HG03432 (cell line): ENCODE measurements around the gene BACE1.

Source experiments
- ATAC-seq: cut with Tn5 transposase; IDR thresholded peaks from one replicate; pipeline ENCODE4 v1.9.1; 2021; ENCODE audit warnings: mild to moderate bottlenecking, moderate library complexity; ENCODE audit not compliant: unreplicated experiment

The BACE1 gene

GRCh38 chr11:117313091-117313490 is 3.0 kb downstream of the BACE1 start:
- ATAC-seq, result no peak

DNA sequence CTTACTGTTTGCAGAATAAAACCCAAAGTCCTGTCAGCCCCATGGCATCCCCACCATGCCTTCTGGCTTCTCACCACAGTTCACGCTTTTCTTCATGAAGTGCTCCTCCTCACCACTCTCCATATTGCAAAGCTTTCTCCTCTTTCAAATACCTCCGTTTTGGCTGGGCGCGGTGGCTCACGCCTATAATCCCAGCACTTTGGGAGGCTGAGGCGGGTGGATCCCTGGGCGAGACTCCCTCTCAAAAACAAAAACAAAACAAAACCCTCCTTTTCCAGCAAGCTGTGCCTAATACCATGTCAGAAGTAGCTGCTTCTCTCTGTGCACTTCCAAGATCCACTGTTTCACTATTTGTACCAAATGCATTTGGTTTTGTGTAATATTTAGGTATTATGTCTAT is 6.7 kb downstream of the BACE1 start:
- no peak for ATAC-seq

GRCh38 chr11:117305145-117305544 is 10.9 kb downstream of the BACE1 start:
- no peak for ATAC-seq

DNA sequence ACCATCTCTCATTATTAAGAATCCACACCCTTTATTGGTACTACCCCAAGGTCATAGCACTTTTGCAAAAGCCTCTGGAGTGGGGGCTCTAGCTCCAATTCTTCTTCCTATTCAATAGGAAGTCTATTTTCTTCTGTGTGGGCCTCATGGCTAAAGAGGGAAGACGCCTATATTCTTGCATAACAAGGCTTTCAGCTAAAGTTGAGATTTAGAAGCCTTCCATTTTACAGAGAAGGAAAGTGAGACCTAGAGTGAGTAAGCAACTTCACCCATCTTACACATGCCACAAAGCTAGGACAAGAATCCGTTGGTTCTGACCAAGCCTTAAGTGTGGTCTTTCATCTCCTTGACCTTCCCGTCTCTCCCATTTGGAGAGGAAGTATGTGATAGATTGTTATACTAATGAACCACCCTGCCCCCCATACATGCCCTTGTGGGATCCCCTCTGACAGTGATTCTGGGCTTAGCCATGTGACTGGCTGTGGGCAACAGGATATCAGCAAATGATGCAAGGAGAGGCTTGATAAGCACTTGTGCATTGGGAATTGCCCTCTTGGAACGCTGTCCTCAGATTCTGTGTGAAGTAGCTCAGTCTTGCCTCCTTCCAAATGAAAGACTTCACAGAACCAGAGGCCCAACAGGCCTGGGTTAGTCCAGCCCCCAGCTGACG is 12.3 kb downstream of the BACE1 start:
- no peak for ATAC-seq

- no peak for ATAC-seq
Measured at GRCh38 chr11:117303101-117303500, 13.0 kb downstream of the BACE1 start.

DNA sequence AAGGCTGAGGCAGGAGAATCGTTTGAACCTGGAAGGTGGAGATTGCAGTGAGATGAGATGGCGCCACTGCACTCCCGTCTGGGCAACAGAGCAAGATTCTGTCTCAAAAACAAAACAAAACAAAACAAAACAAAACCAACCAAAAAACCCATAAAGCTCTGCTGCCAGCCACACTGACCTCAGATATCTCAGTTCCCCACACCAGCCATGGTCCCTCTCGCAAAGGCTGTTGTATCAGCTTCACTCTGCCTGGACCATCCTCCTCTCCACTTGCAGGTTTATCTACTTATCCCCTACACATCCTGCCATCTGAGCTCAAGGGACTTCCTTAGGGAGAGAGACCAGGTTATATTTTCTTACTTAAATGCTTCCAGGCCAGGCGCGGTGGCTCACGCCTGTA is 13.8 kb downstream of the BACE1 start:
- ATAC-seq, result no peak

GRCh38 chr11:117300773-117301172 is 15.3 kb downstream of the BACE1 start:
- ATAC-seq, result no peak

GRCh38 chr11:117300283-117300663 is 15.8 kb downstream of the BACE1 start:
- ATAC-seq, result no peak

- no peak for ATAC-seq
Measured at GRCh38 chr11:117299351-117300282, 16.4 kb downstream of the BACE1 start.

DNA sequence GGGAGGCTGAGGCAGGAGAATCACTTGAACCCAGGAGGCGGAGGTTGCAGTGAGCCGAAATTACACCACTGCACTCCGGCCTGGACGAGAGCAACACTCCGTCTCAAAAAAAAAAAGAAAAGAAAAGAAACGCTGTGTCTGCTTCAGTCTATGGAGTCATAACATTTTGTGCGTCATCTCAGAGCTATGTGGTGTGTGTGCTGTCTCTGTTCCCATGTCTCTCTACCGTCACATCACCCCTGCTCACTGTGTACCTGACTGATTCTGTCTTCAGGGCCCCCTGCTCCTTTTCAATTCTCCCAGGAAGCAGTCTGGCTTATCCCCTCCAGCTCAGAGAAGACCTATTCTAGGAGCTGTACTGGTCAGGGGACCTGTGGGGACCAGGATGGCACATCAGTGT is 17.9 kb downstream of the BACE1 start:
- ATAC-seq, result no peak

DNA sequence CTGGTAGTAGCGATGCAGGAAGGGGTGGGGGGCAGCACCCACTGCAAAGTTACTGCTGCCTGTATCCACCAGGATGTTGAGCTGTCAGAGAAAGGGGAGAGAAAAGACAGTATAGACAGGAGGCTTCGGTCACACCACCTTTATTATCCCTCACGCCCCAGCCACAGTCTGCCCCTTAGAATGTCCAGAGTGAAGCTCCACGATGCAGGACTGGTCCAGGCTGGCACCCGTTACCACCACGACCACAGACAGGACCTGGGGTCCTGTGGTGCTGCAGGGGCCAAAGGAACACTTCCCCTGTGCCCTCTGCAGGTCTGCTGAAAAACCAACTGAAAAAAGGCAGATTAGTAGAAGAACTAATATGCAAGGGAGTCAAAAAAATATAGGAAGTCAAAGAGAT is 19.2 kb downstream of the BACE1 start:
- no peak for ATAC-seq

DNA sequence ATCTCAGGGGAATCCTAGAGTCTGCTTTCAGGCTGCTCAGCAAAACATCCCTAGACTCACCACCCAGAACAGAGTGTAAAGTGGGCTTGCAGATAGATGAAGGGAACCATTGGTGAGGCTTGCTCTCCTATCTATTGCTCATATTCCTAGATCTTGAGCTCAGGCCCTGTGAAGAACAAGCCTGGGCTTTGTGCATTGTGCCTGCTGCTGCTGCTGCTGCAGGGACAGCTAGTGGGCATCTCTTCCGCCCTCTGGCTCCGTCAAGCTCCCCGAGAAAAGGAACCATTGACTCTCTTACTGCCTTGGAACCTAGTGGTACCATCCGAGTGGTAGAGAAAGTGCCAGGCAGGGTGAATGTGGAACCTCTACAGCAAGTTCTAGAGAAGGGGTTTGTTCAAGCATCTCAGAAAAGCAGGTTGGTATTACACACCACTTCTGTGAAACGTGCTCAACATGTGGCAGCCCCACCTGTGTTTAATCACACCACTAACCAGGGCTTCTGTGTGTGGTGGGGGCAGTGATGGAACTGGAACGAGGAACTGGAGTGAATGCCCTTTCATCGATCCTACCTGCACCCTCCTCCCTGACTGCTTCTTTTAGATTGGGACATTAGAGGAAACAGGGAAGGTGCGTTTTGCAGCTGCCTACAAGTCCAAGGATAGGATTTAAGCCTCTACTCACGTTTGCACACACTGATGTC is 20.5 kb downstream of the BACE1 start:
- no peak for ATAC-seq

DNA sequence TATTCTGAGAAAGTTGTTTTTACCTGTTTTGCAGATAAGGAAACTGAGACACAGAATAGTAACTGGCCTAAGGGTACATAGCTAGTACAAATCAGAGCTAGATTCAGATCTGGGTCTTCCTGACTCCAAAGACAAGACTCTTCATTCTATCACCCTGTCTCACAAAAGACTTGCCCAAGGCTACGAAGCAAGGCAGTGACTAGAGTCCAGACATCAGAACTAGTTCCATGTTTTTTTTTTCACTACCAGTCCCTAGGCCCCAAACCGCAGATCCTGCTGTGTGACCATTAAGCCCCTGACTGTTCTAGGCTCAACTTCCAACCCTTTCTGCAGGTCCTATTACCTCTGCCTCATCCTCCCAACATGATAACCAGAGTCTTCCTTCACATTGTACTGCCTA is 23.4 kb downstream of the BACE1 start:
- no peak for ATAC-seq

GRCh38 chr11:117290809-117291396 is 25.2 kb downstream of the BACE1 start, which contains the start of gene BACE1-AS:
TSS of gene BACE1-AS (plus strand) at chr11:117291346.
- no peak for ATAC-seq

- no peak for ATAC-seq
Measured at GRCh38 chr11:117289795-117290194, 26.3 kb downstream of the BACE1 start.

DNA sequence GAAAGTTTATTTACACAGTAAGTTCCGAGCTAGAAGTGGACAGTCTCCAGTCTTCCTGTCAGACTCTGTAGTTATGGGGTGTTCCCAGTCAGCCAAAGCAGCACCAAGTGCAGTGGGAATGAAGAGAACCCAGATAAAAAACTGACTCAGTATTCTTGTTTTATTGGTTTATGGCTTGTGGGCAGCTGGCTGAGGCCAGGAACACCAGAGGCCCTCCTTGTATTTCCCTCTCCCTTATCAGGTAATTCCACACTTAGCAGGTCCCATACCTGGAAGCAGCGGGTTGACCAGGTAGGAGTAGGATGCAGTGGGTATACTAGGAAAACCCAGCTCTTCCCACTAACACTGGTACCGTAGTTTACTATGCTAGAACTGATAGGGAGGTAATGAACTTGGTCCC is 28.4 kb downstream of the BACE1 start:
- ATAC-seq, result no peak

DNA sequence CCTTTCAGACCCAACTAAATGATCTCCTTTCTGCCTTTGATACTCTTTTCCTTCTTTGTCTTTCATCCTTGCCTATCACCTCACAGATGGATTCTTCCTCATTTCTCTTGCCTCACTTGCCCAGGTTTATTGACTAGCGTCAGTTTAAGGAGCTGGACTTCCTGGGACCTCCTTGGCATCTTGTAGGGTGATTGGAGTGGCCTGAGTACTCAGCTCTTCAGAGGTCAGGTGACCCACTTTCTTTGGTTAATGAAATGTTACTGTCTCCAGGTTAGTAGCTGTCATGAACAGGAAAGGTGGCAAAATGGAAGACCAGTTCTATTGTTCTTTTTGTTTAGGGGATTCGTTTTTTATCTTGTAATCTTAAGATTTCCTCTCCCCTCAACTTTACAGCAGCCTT is 29.5 kb downstream of the BACE1 start:
- ATAC-seq, result no peak

DNA sequence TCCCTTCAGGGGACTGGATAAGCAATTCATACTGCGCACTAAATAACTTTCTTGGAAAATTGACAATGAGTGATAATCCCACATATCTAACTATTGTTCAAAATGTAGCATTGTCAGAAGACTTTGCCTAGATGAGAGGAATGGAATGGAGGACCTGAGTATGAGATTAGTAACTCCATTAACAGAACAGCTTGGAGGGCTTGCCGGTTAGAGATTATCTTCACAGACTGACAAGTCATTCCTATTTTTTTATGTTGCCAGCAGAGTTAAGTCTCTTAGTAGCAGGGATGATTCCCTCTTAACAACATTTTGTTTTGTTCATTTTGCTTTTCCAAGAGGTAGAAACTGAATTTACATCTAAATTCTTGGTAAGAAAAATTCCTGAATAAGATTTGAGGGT is 32.0 kb downstream of the BACE1 start:
- no peak for ATAC-seq

DNA sequence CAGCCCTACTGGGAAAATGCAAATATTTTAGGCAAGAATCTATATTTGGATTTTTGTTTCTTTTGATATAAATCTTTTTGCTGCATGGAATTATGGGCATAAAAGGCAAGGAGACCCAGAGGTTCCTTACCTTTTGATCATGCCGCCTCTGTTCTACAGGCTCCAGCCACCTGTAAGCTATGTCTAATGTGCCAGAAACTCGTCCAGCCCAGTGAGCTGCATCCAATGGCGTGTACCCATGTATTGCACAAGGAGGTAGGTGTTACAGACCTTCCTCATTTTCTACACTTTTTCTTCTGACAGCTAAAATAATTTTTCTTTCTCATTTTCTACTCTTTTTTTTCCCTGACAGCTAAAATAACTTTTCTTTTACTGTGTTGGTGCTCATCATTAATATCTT is 33.1 kb downstream of the BACE1 start:
- ATAC-seq, result no peak

DNA sequence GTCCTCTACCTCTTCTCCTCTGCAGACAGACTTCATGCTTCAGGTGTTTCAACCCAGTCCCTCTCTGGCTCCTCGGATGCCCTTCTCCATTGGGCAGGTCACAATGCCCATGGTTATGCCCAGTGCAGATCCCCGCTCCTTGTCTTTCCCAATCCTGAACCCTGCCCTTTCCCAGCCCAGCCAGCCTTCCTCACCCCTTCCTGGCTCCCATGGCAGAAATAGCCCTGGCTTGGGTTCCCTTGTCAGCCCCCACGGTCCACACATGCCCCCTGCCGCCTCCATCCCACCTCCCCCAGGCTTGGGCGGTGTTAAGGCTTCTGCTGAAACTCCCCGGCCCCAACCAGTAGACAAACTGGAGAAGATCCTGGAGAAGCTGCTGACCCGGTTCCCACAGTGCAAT is 34.2 kb downstream of the BACE1 start:
- no peak for ATAC-seq

GRCh38 chr11:117281159-117281558 is 34.9 kb downstream of the BACE1 start:
- no peak for ATAC-seq
